Measurements from ENCODE around the gene PLEKHA5.

PLEKHA5 gene

DNA sequence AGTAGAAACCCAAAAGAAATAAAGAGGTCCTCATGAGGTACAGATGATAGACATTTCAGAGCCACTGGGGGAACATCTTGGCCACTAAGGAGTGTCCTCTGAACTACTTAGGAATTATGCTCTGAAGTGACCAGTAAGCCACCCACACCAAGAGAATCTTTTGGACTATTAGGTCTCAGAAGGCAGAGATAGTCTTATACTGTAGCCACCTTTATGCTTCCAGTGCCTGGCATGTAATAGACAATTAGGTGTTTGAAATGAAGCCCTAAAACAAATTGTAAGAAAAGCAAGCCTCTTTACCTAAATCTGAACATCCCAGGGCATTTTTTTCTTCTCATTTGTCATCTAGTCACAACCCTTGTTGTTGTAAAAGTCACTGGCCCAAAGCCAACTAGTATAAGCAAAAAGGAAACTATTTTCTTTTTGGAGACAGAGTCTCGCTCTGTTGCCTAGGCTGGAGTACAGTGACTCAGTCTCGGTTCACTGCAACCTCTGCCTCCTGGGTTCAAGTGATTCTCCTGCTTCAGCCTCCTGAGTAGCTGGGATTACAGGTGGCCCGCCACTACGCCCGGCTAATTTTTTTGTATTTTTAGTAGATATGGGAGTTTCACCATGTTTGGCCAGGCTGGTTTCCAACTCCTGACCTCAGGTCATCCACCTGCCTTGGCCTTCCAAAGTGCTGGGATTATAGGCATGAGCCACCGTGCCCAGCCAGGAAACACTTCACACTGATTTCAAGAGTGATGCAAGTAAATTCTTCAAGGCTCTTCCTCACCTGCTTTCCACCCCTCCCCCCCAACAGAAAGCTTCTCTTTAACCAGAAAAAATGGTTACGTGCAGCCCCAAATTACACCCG lies 11.1 kb downstream of the PLEKHA5 start:
- TF ChIP-seq, protein P1, sequence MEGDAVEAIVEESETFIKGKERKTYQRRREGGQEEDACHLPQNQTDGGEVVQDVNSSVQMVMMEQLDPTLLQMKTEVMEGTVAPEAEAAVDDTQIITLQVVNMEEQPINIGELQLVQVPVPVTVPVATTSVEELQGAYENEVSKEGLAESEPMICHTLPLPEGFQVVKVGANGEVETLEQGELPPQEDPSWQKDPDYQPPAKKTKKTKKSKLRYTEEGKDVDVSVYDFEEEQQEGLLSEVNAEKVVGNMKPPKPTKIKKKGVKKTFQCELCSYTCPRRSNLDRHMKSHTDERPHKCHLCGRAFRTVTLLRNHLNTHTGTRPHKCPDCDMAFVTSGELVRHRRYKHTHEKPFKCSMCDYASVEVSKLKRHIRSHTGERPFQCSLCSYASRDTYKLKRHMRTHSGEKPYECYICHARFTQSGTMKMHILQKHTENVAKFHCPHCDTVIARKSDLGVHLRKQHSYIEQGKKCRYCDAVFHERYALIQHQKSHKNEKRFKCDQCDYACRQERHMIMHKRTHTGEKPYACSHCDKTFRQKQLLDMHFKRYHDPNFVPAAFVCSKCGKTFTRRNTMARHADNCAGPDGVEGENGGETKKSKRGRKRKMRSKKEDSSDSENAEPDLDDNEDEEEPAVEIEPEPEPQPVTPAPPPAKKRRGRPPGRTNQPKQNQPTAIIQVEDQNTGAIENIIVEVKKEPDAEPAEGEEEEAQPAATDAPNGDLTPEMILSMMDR (IDR thresholded peaks at IDR 0.05) = no peak
- Histone ChIP-seq H3K4me2 (ENCODE audit: low read length) (no peak overlapping the region), H3K9ac (no peak overlapping the region), H3K9me3 (ENCODE audit: control insufficient read depth, low read length) (no peaks in the 10 kb centered on the region), H3K4me3 (ENCODE audit: low read depth, low read length) (no peak overlapping the region), H2AFZ (no peak overlapping the region), H3K27me3 (ENCODE audit: control insufficient read depth, insufficient read depth, low read length) (no peaks in the 10 kb centered on the region), H3K4me1 (peaks cover 2% of the 10 kb centered on the region), H3K27ac (no peak overlapping the region), H3K79me2 (peaks cover 35% of the 10 kb centered on the region), H3K36me3 (ENCODE audit: control insufficient read depth, insufficient read depth, low read length) (no peaks in the 10 kb centered on the region)

DNA sequence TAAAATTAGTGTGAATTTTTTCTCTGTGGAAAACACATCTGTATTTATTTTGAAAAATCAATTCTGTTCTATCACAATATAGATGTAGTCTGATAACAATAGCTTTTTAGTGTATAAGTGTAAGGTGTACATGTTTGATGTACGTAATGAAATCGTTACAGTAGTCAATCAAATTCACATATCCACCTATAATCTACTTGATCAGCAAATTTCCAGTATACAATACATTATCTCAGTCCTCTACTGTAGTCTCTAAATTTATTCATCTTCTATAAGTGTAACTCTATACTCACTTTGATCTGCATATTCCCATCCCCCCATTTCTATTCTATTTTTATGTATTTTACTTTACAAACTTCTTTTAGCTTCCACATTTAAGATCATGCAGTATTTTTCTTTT lies 13.0 kb downstream of the PLEKHA5 start:
- H3K4me2 ChIP-seq (ENCODE audit: low read length) = no peak overlapping the region
- H3K9ac ChIP-seq = no peak overlapping the region
- H3K79me2 ChIP-seq = peaks cover 32% of the 10 kb centered on the region
- H3K27me3 ChIP-seq (ENCODE audit: control insufficient read depth, insufficient read depth, low read length) = no peaks in the 10 kb centered on the region
- TF ChIP-seq, protein P1 (IDR thresholded peaks at IDR 0.05) = no peak
- no peak overlapping the region for H2AFZ ChIP-seq
- H3K4me3 ChIP-seq (ENCODE audit: low read depth, low read length) = no peak overlapping the region
- H3K27ac ChIP-seq = no peak overlapping the region
- H3K4me1 ChIP-seq = peaks cover 2% of the 10 kb centered on the region
- H3K9me3 ChIP-seq (ENCODE audit: control insufficient read depth, low read length) = no peaks in the 10 kb centered on the region
- no peaks in the 10 kb centered on the region for H3K36me3 ChIP-seq (ENCODE audit: control insufficient read depth, insufficient read depth, low read length)

DNA sequence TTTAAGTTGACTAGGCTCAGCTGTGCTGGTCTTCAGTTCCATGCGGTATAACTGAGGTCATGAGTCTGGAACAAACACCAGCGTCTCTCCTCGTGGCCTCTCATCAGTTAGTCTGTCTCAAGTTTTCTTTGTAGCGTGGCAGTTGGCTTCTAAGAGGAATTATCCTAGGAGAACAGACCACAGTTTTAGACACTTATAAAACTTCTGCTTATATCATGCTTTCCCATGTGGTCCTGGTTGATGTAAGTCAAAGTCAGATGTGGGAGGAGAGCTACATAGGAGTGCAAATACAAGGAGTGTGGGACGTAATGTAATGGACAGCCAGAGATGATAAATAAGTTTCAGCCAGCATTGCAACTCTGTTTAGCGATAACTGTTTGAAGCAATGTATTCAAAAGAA lies 14.8 kb downstream of the PLEKHA5 start:
- Histone ChIP-seq H3K9ac (no peak overlapping the region), H3K9me3 (ENCODE audit: control insufficient read depth, low read length) (no peaks in the 10 kb centered on the region), H3K27me3 (ENCODE audit: control insufficient read depth, insufficient read depth, low read length) (no peaks in the 10 kb centered on the region), H3K4me2 (ENCODE audit: low read length) (no peak overlapping the region), H3K4me1 (peaks cover 2% of the 10 kb centered on the region), H3K79me2 (peaks cover 19% of the 10 kb centered on the region), H3K27ac (no peak overlapping the region), H3K4me3 (ENCODE audit: low read depth, low read length) (no peak overlapping the region), H3K36me3 (ENCODE audit: control insufficient read depth, insufficient read depth, low read length) (no peaks in the 10 kb centered on the region), H2AFZ (no peak overlapping the region)
- TF ChIP-seq, protein P1 (IDR thresholded peaks at IDR 0.05) = no peak

DNA sequence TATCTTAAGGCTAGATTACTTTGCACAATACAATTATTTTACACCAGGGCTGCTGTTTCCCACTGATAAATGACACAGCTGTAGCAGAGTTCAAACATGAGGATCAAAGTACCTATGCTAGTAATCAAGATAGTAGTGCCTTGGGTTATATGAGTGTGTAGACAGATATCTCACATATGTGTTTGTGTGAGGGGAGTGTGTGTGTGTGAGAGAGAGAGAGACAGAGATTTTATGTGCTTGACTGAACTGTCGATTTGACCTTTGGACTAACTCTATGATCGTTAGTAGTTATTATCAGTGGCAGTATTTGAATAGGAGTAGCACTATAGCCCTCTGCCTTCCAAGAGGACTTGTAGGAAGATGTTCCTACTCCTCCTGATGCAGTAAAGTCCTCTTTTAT lies 15.5 kb downstream of the PLEKHA5 start:
- Histone ChIP-seq H3K27me3 (ENCODE audit: control insufficient read depth, insufficient read depth, low read length) (no peaks in the 10 kb centered on the region), H3K4me2 (ENCODE audit: low read length) (no peak overlapping the region), H3K9ac (no peak overlapping the region), H3K9me3 (ENCODE audit: control insufficient read depth, low read length) (no peaks in the 10 kb centered on the region), H3K79me2 (peaks cover 21% of the 10 kb centered on the region), H3K27ac (no peak overlapping the region), H3K36me3 (ENCODE audit: control insufficient read depth, insufficient read depth, low read length) (no peaks in the 10 kb centered on the region), H3K4me1 (peaks cover 2% of the 10 kb centered on the region), H2AFZ (no peak overlapping the region), H3K4me3 (ENCODE audit: low read depth, low read length) (no peak overlapping the region)
- TF ChIP-seq, protein P1 (IDR thresholded peaks at IDR 0.05) = no peak

DNA sequence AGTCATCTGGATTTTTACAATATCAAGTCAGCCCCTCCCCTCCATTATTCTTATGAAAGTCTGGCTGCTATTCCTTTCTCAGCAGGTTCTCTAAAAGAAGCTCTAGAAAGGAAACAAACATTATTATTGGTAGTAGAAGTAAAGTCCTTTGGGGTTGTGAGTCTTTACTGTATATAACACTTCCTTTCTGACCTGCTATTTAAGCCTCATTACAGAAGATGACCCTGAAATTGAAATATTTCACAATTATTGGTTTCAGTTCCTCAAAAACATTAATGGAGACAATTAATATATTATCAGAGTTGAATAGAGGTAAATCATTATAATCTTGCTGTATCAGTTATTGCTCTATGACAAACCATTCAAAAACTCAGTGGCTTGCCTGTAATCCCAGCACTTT lies 19.3 kb downstream of the PLEKHA5 start:
- Histone ChIP-seq H3K9me3 (ENCODE audit: control insufficient read depth, low read length) (no peaks in the 10 kb centered on the region), H3K4me3 (ENCODE audit: low read depth, low read length) (no peak overlapping the region), H3K4me2 (ENCODE audit: low read length) (no peak overlapping the region), H3K27me3 (ENCODE audit: control insufficient read depth, insufficient read depth, low read length) (no peaks in the 10 kb centered on the region), H3K9ac (no peak overlapping the region), H3K36me3 (ENCODE audit: control insufficient read depth, insufficient read depth, low read length) (no peaks in the 10 kb centered on the region), H3K27ac (no peak overlapping the region), H2AFZ (no peak overlapping the region), H3K4me1 (no peaks in the 10 kb centered on the region), H3K79me2 (peaks cover 24% of the 10 kb centered on the region)
- TF ChIP-seq, protein P1 (IDR thresholded peaks at IDR 0.05) = no peak

Data from parathyroid adenoma (tissue), 2 donors.